DND-41 (cell line): ENCODE results near the gene NPPB.

Source experiments
- CTCF ChIP-seq: IDR thresholded peaks from 2 replicates; pipeline ENCODE4 v1.5.1; 2012; ENCODE audit warnings: borderline replicate concordance, low read length, moderate library complexity, mild to moderate bottlenecking; ENCODE audit not compliant: poor library complexity, severe bottlenecking; ENCODE audit errors: extremely low read depth
- EZH2 ChIP-seq: IDR thresholded peaks from 3 replicates; pipeline ENCODE4 v1.6.1; 2012; ENCODE audit warnings: borderline replicate concordance, low read depth, mild to moderate bottlenecking, moderate library complexity, low read length, inconsistent platforms; ENCODE audit not compliant: severe bottlenecking

- no peak for TF ChIP-seq EZH2
- no peak for TF ChIP-seq CTCF
Observed at GRCh38 chr1:11860587-11860986, 1.8 kb upstream of the NPPB start.
